ENCODE measurements around the gene CD83. TPM values are rescaled to one million over a fixed set of nuclear protein-coding genes. Genes with fewer than 3 reads are reported as not detected.

The CD83 gene
- total and polyA plus RNA-seq, 2 of the 8 experiments (the other 6 are each of a cell fraction or from before 2014, with no cell fraction given): 4.6 to 8.5 TPM

GRCh38 chr6:14142511-14143223 is 25.1 kb downstream of the CD83 start:
- DNase-seq (ENCODE audit: low read depth in 1 of 2, low spot score in 2 of 2) (no peak), FAIRE-seq (no peak)
- no peaks in the 10 kb centered on the region; a peak in 2 of 7 replicates for H3K4me1 ChIP-seq (replicated peaks in 1 of 4; ENCODE audit: control insufficient read depth in 3 of 4, insufficient read depth in 4 of 4, low read length in 3 of 4)
- H2AFZ ChIP-seq (ENCODE audit: low read length): no peak overlapping the region
- H3K9ac ChIP-seq (replicated peaks in 1 of 4; ENCODE audit: extremely low read depth in 1 of 4, low read depth in 3 of 4, low read length in 3 of 4): no peak overlapping the region; a peak in 1 of 7 replicates
- no peak overlapping the region for H2AK5ac ChIP-seq (ENCODE audit: low read depth, low read length)
- H2BK5ac ChIP-seq (ENCODE audit: low read depth, low read length): no peak overlapping the region
- no peak overlapping the region for H3K27ac ChIP-seq (ENCODE audit: low read depth, low read length)
- H2BK12ac ChIP-seq (ENCODE audit: low read depth, low read length): no peak overlapping the region
- no peaks in the 10 kb centered on the region for H3K23me2 ChIP-seq (ENCODE audit: low read depth, low read length)
- no peak overlapping the region for H2BK120ac ChIP-seq (replicated peaks; ENCODE audit: low read depth, low read length)
- POLR2A ChIA-PET (ENCODE audit: partially characterized antibody): no interaction called here
- H3K18ac ChIP-seq (ENCODE audit: extremely low read depth, low read length): no peak overlapping the region
- no peak overlapping the region for H3K4ac ChIP-seq (replicated peaks; ENCODE audit: insufficient read length, low read depth, low read length)
- H3K79me1 ChIP-seq (ENCODE audit: low read depth, low read length): no peaks in the 10 kb centered on the region; the same call in 1 of the 2 replicates
- H4K20me1 ChIP-seq (replicated peaks in 1 of 2; ENCODE audit: control insufficient read depth in 1 of 2, insufficient read depth in 2 of 2, low read length in 2 of 2): no peaks in the 10 kb centered on the region
- H3K4me3 ChIP-seq (ENCODE audit: extremely low read depth in 1 of 4, insufficient read depth in 2 of 4, low read depth in 3 of 4, low read length in 4 of 4): no peak overlapping the region
- no peak overlapping the region for H4K91ac ChIP-seq (replicated peaks; ENCODE audit: insufficient read length, low read length)
- H2BK15ac ChIP-seq (ENCODE audit: low read length): no peak overlapping the region; the same call in 1 of the 2 replicates
- H3K36me3 ChIP-seq (ENCODE audit: control insufficient read depth in 2 of 4, insufficient read depth in 4 of 4, low read length in 3 of 4): no peaks in the 10 kb centered on the region; a peak in 1 of 8 replicates
- H3K23ac ChIP-seq (ENCODE audit: insufficient read length): no peak overlapping the region
- no peak overlapping the region for H3K14ac ChIP-seq (ENCODE audit: insufficient read length)
- H3K56ac ChIP-seq (replicated peaks; ENCODE audit: insufficient read length, low read depth, low read length): no peak overlapping the region
- no peak overlapping the region for H3K4me2 ChIP-seq (ENCODE audit: insufficient read depth in 1 of 2, low read depth in 2 of 2, low read length in 2 of 2)
- no peak overlapping the region for H2BK20ac ChIP-seq (ENCODE audit: low read length)
- no peak overlapping the region for H4K5ac ChIP-seq (ENCODE audit: insufficient read length, low read depth, low read length)
- H3K79me2 ChIP-seq (ENCODE audit: control insufficient read depth in 1 of 2, insufficient read depth in 2 of 2, low read length in 2 of 2): no peaks in the 10 kb centered on the region
- no peak overlapping the region for H4K8ac ChIP-seq (ENCODE audit: extremely low read depth, insufficient read depth, low read length)
- CTCF ChIA-PET (ENCODE audit: partially characterized antibody): interaction anchor here (1.3 to 5.0 kb wide), 4 partner anchors 7 to 234 kb away, joined by 4 to 49 read pairs (median 10); no protein-coding TSS in a partner anchor
- H3K27me3 ChIP-seq (replicated peaks in 1 of 4; ENCODE audit: control insufficient read depth in 3 of 4, extremely low read depth in 1 of 4, insufficient read depth in 3 of 4, low read length in 3 of 4): no peaks in the 10 kb centered on the region; a peak in 1 of 7 replicates
- H3K9me3 ChIP-seq (ENCODE audit: insufficient read depth in 2 of 2, low read depth in 1 of 2, low read length in 1 of 2): no peaks in the 10 kb centered on the region
- WGBS, 2 experiments (ENCODE audit: extremely low coverage in 1 of 2, insufficient coverage in 1 of 2, insufficient read length in 1 of 2, insufficient replicate concordance in 2 of 2, low coverage in 1 of 2, low lambda C conversion rate in 2 of 2, missing lambda C conversion rate in 1 of 2): 95% methylated on average over 3 of the region's 3 CpGs; no CpG with 5 or more reads in 1 of the 2 experiments
- no peak for TF ChIP-seq EP300 (IDR thresholded peaks at IDR 0.05; ENCODE audit: borderline replicate concordance in 1 of 2, low read depth in 2 of 2, low read length in 2 of 2)
- TF ChIP-seq BACH1 (IDR thresholded peaks at IDR 0.05; ENCODE audit: low read length): no peak
- no peak for TF ChIP-seq GABPA (IDR thresholded peaks at IDR 0.05; ENCODE audit: borderline replicate concordance, insufficient read depth, low read length)
- TF ChIP-seq, protein P1, sequence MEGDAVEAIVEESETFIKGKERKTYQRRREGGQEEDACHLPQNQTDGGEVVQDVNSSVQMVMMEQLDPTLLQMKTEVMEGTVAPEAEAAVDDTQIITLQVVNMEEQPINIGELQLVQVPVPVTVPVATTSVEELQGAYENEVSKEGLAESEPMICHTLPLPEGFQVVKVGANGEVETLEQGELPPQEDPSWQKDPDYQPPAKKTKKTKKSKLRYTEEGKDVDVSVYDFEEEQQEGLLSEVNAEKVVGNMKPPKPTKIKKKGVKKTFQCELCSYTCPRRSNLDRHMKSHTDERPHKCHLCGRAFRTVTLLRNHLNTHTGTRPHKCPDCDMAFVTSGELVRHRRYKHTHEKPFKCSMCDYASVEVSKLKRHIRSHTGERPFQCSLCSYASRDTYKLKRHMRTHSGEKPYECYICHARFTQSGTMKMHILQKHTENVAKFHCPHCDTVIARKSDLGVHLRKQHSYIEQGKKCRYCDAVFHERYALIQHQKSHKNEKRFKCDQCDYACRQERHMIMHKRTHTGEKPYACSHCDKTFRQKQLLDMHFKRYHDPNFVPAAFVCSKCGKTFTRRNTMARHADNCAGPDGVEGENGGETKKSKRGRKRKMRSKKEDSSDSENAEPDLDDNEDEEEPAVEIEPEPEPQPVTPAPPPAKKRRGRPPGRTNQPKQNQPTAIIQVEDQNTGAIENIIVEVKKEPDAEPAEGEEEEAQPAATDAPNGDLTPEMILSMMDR (IDR thresholded peaks at IDR 0.05; ENCODE audit: control extremely low read depth in 1 of 3, insufficient read depth in 1 of 3, low read depth in 1 of 3, low read length in 3 of 3): no peak
- no peak for TF ChIP-seq SUZ12 (IDR thresholded peaks at IDR 0.05; ENCODE audit: low read length)
- no peak for TF ChIP-seq HDAC6 (IDR thresholded peaks at IDR 0.05; ENCODE audit: low read depth, low read length)
- TF ChIP-seq CTBP2 (IDR thresholded peaks at IDR 0.05; ENCODE audit: borderline replicate concordance, insufficient read depth, insufficient read length, low read length): no peak
- no peak for TF ChIP-seq PHF8 (conservative IDR thresholded peaks at IDR 0.05; ENCODE audit: low read depth, low read length)
- TF ChIP-seq GTF2F1 (IDR thresholded peaks at IDR 0.05; ENCODE audit: borderline replicate concordance, low read depth, low read length): no peak
